Lower leg skin (tissue), 4 donors: ENCODE results near the gene FBLN1. TPM values are rescaled to one million over a fixed set of nuclear protein-coding genes. Genes with fewer than 3 reads are reported as not detected.

Experiments used
- DNase-seq, 2 donors: peaks; one replicate each; pipeline ENCODE4 v3.0.0-alpha.2; 2019; ENCODE audit warnings: low spot score in 2 of 2
- H3K4me3 ChIP-seq: fragments of 200-600 bp; sonication (generic); 2 replicates; pipeline ENCODE4 v1.5.1; 2017; ENCODE audit warnings: mild to moderate bottlenecking, low read depth; ENCODE audit not compliant: poor library complexity, severe bottlenecking
- POLR2A ChIP-seq, 2 donors: fragments of 450-650 bp; IDR thresholded peaks; one replicate each; pipeline ENCODE4 v1.6.1; 2016 to 2017; ENCODE audit warnings: antibody characterized with exemption in 2 of 2, mild to moderate bottlenecking in 1 of 2, moderate library complexity in 1 of 2
- WGBS, 2 donors: methylation state at CpG; one replicate each; pipeline ENCODE4 v1.1.5; 2018; 5-methylcytosine and 5-hydroxymethylcytosine counted together
- intact Hi-C: fragments of 100-400 bp; cut with DNase I; formaldehyde crosslinking; loops from one replicate; pipeline ENCODE4 v1.15.0; 2023; ENCODE audit warnings: low total_unique reads
- total RNA-seq, 4 donors: library from RNA; depleted of rRNA; stranded (reverse); fragments of >200 nt; gene quantifications; one replicate each; pipeline ENCODE4 v1.1.0, GENCODE V29; 2016
- TF ChIP-seq, protein P1 (sequence below), 3 donors: fragments of 450-650 bp; IDR thresholded peaks; one replicate each; pipeline ENCODE4 v1.5.1; 2016; ENCODE audit warnings: antibody characterized with exemption in 3 of 3, mild to moderate bottlenecking in 3 of 3, moderate library complexity in 2 of 3

FBLN1 gene
- total RNA-seq, 4 donors from 2014 or later, result 114 to 414 (median 163) TPM

DNA sequence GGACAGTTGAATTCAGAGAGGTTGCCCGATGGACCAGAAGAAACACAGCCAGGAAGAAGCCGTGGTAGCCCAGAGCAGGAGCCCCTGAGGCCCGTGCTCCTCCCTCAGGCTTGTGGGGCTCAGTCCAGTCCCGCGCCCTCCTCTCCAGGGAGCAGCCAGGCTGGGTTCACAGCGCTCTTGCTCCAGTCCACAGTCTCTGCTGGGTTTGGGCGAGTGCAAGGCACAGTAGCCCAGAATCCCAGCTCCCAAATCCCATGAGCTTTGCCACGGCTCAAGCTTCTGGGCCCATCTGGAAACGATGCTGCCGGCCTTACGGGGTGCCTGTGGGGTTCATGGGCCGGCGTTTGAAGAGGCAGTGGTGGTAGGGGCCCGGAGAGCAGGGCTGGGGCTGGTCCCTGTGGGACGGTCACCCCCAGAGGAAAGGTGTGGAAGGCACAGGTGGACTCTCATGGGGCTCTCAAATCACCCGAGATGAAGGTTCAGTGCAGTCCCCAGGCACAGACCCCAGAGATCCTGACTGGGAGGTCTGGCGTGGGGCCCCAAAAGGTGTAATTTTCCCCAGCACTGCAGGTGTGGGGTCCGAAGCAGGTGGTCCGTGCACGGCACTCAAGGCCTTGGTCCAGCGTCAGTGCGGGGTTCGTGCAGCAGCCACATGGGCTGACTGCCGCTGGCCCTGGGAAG is 138.4 kb downstream of the FBLN1 start:
- peak in 1 of 2 donors; percentile 74 for DNase-seq
- 88 to 91% methylated on average over 20 to 24 of the region's 24 CpGs for WGBS, 2 donors
- intact Hi-C loops, result no loop called here

DNA sequence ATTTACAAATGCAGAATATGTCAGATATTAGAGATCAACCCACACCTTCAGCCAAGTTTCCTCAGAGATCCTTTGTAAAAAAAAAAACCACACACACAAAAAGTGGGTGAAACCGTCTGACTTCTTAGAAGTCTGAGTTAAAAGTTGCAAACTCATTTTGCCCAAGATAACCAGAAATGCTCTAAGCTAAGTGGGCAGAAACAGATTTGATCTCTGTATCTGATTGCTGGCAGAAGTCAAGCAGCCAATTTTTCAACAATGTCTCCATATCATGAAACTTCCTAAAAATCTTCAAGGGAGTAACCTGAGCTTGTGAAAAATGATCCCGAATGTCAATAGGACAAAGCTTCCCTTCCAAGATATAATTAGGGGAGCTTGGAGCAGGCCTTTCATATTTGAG is 140.3 kb downstream of the FBLN1 start:
- no peak overlapping the region for H3K4me3 ChIP-seq
- TF ChIP-seq POLR2A (IDR thresholded peaks at IDR 0.05), result no peak
- TF ChIP-seq, protein P1, sequence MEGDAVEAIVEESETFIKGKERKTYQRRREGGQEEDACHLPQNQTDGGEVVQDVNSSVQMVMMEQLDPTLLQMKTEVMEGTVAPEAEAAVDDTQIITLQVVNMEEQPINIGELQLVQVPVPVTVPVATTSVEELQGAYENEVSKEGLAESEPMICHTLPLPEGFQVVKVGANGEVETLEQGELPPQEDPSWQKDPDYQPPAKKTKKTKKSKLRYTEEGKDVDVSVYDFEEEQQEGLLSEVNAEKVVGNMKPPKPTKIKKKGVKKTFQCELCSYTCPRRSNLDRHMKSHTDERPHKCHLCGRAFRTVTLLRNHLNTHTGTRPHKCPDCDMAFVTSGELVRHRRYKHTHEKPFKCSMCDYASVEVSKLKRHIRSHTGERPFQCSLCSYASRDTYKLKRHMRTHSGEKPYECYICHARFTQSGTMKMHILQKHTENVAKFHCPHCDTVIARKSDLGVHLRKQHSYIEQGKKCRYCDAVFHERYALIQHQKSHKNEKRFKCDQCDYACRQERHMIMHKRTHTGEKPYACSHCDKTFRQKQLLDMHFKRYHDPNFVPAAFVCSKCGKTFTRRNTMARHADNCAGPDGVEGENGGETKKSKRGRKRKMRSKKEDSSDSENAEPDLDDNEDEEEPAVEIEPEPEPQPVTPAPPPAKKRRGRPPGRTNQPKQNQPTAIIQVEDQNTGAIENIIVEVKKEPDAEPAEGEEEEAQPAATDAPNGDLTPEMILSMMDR (IDR thresholded peaks at IDR 0.05), result no peak
- WGBS, 2 donors, result 54 to 62% methylated on average over 2 of the region's 2 CpGs
- no peak for DNase-seq
- intact Hi-C loops, result no loop called here

More for the DNA sequence above, 138.4 kb downstream of the FBLN1 start:
- H3K4me3 ChIP-seq, result no peak overlapping the region
- TF ChIP-seq, protein P1 (IDR thresholded peaks at IDR 0.05), result no peak
- no peak for TF ChIP-seq POLR2A (IDR thresholded peaks at IDR 0.05)

DNA sequence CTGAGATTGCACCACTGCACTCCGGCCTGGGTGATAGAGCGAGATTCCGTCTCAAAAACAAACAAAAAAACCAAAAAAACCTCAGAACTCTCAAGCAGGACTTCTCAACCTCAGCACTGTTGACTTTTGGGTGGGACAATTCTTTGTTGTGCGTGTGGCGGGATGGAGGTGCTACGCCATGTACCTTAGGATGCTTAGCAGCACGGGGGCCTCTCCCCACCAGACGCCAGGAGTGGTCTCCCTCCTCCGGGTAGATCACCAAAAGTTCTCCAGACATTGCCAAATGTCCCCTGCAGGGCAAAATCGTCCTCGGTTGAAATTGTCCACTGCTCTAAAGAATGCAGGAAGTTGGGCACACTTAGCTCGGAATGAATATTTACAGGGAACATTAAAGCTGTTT is 142.0 kb downstream of the FBLN1 start:
- WGBS, 2 donors, result 84 to 87% methylated on average over 12 of the region's 12 CpGs

DNA sequence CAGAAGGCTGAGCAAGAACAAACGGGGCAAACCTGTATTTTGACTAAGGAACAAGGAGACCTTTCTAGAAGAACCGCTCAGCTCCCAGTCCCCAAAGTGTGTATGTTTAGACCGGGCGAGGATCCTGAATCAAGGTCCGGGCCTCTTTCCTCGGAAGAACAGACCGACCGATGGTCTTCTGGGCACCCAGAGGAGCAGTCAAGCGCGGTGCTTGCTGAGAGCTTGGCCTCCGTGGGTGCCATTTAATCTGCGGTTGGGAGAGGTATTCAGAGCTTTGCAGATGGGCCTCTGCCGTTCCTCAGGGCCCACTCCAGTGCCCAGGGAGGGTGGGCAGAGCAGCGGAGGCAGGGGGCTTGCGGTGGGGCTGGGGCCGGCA is 142.5 kb downstream of the FBLN1 start:
- no peak for DNase-seq
- intact Hi-C loops, result loop anchor here (5.0 kb wide), 1 partner anchor 68 kb away; no protein-coding TSS in a partner anchor
- 47 to 60% methylated on average over 16 of the region's 16 CpGs for WGBS, 2 donors
- H3K4me3 ChIP-seq, result no peak overlapping the region
- TF ChIP-seq, protein P1 (IDR thresholded peaks at IDR 0.05), result no peak
- TF ChIP-seq POLR2A (IDR thresholded peaks at IDR 0.05), result no peak

More for the DNA sequence above, 142.0 kb downstream of the FBLN1 start:
- intact Hi-C loops, result loop anchor here (5.0 kb wide), 1 partner anchor 67 kb away; no protein-coding TSS in a partner anchor
- no peak overlapping the region for H3K4me3 ChIP-seq
- TF ChIP-seq, protein P1 (IDR thresholded peaks at IDR 0.05), result no peak
- no peak for TF ChIP-seq POLR2A (IDR thresholded peaks at IDR 0.05)
- DNase-seq, result peak; percentile 1 to 52

DNA sequence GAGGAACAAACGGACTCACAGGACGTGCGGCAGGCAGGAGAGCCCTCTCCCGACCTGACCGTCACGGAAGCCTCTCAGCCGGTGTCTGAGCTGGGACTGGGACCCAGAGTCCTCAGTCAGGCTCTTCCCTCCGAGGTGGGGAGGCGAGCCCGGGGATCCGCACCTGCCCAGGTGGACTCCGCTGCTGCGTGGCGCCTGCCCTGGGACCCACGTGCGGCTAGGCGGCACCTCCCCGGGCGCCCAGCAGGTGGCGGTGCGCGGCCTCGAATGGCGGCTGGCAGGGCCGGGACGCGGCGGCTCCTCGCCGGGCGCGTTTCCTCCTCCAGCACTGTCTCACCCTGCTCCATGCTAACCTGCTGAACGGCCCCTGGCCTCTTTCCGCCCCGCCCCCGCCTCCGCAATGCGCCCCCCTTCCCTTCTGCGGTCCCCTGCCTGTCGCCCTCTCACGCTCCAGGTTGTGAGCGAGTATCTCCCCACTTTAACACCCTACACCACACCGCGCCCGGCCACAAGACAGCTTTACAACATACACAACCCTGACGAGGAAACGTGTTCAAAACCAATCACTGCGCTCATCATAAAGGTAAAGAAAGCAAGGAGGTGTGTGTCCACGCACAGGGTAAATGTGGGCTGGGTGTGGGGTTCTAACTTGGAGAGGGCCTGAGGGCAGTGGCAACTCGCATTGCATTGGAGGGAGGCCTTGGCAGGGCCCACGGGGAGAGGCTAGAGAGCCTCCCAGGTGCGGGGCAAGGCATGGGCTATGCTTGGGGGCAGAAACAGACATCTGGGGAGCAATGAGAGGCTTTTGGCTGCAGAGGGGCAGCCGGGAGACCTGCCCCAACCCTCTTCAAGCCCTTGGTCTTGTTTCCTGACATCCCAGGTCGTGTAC is 143.1 kb downstream of the FBLN1 start:
- TF ChIP-seq, protein P1 (IDR thresholded peaks at IDR 0.05), result peak in 1 of 3 donors; percentile 46
- no peak for TF ChIP-seq POLR2A (IDR thresholded peaks at IDR 0.05)
- DNase-seq, result peak; percentile 35 to 94
- 35 to 39% methylated on average over 27 to 32 of the region's 54 CpGs for WGBS, 2 donors
- intact Hi-C loops, result loop anchor here (5.0 kb wide), 1 partner anchor 68 kb away; no protein-coding TSS in a partner anchor
- no peak overlapping the region for H3K4me3 ChIP-seq
